ENCODE data around the gene PCDHGA10. TPM values are rescaled to one million over a fixed set of nuclear protein-coding genes. Genes with fewer than 3 reads are reported as not detected.
"Not testable (repeated sequence)": the region's sequence is repeated elsewhere in the genome, so short reads cannot be mapped to it uniquely, and the experiment has no call there.

PCDHGA10 gene
- total and polyA plus RNA-seq, 4 donors = 0.61 to 11.4 (median 3.6) TPM

DNA sequence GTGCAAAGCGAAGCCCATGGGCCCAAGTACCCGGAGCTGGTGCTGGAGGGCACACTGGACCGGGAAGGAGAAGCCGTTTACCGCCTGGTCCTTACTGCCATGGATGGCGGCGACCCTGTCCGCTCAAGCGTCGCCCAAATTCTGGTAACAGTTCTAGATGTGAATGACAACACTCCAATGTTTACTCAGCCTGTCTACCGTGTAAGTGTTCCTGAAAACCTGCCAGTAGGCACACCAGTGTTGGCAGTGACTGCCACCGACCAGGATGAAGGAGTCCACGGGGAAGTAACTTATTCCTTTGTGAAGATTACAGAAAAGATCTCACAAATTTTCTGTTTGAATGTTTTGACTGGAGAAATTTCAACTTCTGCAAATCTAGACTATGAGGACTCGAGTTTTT is 38.2 kb upstream of the PCDHGA10 start:
- no peaks in the 10 kb centered on the region for H3K36me3 ChIP-seq (ENCODE audit: control insufficient read depth in 1 of 2, insufficient read depth in 2 of 2, low read length in 1 of 2)
- ATAC-seq (ENCODE audit: low FRiP score) (no peak), DNase-seq (no peak)
- no peak overlapping the region for H3K27ac ChIP-seq (ENCODE audit: low read depth in 1 of 2, low read length in 2 of 2)
- intact Hi-C loops (cut with DNase I) = loop anchor here in 1 of 2 donors (5.0 kb wide), 1 partner anchor 48 kb away; the partner anchor contains the start of gene PCDHGA11
- peaks cover 45% of the 10 kb centered on the region for H3K9me3 ChIP-seq (ENCODE audit: control insufficient read depth, low read length)
- no peak overlapping the region for H3K4me3 ChIP-seq (ENCODE audit: low read length in 2 of 2)
- no peaks in the 10 kb centered on the region for H3K27me3 ChIP-seq (ENCODE audit: control insufficient read depth in 1 of 2, insufficient read depth in 2 of 2, low read length in 1 of 2)
- WGBS, 2 donors = 48 to 50% methylated on average over 14 of the region's 14 CpGs
- no peaks in the 10 kb centered on the region for H3K4me1 ChIP-seq (ENCODE audit: control insufficient read depth in 1 of 2, insufficient read depth in 2 of 2, low read length in 2 of 2)

DNA sequence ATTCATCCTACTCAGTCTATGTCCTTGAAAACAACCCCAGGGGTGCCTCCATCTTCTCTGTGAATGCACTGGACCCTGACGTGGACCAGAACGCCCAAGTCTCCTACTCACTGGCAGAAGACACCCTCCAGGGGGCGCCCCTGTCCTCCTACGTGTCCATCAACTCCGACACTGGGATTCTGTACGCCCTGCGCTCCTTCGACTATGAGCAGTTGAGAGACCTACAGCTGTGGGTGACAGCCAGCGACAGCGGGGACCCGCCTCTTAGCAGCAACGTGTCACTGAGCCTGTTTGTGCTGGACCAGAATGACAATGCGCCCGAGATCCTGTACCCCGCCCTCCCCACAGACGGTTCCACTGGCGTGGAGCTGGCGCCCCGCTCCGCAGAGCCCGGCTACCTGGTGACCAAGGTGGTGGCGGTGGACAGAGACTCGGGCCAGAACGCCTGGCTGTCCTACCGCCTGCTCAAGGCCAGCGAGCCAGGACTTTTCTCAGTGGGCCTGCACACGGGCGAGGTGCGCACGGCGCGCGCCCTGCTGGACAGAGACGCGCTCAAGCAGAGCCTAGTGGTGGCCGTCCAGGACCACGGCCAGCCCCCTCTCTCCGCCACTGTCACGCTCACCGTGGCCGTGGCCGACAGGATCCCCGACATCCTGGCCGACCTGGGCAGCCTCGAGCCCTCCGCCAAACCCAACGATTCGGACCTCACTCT is 37.2 kb upstream of the PCDHGA10 start:
- H3K4me1 ChIP-seq (ENCODE audit: control insufficient read depth in 1 of 2, insufficient read depth in 2 of 2, low read length in 2 of 2); ATAC-seq (ENCODE audit: low FRiP score); intact Hi-C loops (cut with DNase I); H3K27me3 ChIP-seq (ENCODE audit: control insufficient read depth in 1 of 2, insufficient read depth in 2 of 2, low read length in 1 of 2); H3K36me3 ChIP-seq (ENCODE audit: control insufficient read depth in 1 of 2, insufficient read depth in 2 of 2, low read length in 1 of 2); H3K27ac ChIP-seq (ENCODE audit: low read depth in 1 of 2, low read length in 2 of 2); H3K4me3 ChIP-seq (ENCODE audit: low read length in 2 of 2): not testable (repeated sequence)
- H3K9me3 ChIP-seq (ENCODE audit: control insufficient read depth, low read length) = peaks cover 39% of the 10 kb centered on the region
- DNase-seq = peak in 1 of 2 donors; percentile 61
- WGBS, 2 donors = 28 to 46% methylated on average over 28 to 43 of the region's 48 CpGs

DNA sequence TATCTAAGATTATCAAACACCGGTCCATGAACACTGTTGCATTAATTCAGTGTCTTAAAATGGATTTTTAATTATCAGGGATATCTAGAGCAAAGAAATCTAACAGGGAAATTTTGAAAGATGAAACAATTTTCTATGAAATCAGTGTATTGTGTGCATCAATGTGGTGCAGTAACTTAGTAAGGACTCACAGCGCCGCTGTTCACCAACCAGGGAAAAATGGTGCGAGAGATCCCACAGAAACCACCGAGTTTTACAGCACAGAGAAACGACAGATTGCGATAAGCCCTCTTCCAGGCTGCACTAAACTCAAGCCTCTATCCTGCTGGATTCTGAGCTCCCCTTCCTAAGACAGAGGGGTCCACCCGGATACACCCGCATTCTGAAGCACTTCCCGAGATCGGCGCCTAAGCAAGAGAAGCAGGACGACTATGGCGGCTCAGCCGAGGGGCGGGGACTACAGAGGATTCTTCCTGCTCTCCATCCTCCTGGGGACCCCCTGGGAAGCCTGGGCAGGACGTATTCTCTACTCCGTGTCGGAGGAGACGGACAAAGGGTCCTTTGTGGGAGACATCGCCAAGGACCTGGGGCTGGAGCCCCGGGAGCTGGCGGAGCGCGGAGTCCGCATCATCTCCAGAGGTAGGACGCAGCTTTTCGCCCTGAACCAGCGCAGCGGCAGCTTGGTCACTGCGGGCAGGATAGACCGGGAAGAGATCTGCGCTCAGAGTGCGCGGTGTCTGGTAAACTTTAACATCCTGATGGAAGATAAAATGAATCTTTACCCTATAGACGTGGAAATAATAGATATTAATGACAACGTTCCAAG is 30.1 kb upstream of the PCDHGA10 start, which contains the start of gene PCDHGA7:
PCDHGA7 (plus strand) TSS at position 274 of the 826 bp plus-strand sequence; CDS start at position 432, 158 bp downstream.
- no peaks in the 10 kb centered on the region for H3K27me3 ChIP-seq (ENCODE audit: control insufficient read depth in 1 of 2, insufficient read depth in 2 of 2, low read length in 1 of 2)
- no peaks in the 10 kb centered on the region for H3K4me1 ChIP-seq (ENCODE audit: control insufficient read depth in 1 of 2, insufficient read depth in 2 of 2, low read length in 2 of 2)
- H3K27ac ChIP-seq (ENCODE audit: low read depth in 1 of 2, low read length in 2 of 2) = no peak within 1 kb of the TSS
- 13 to 14% methylated on average over 37 of the region's 37 CpGs for WGBS, 2 donors
- H3K9me3 ChIP-seq (ENCODE audit: control insufficient read depth, low read length) = peaks cover 20% of the 10 kb centered on the region
- intact Hi-C loops (cut with DNase I) = no loop called here
- no peak within 1 kb of the TSS for H3K4me3 ChIP-seq (ENCODE audit: low read length in 2 of 2)
- H3K36me3 ChIP-seq (ENCODE audit: control insufficient read depth in 1 of 2, insufficient read depth in 2 of 2, low read length in 1 of 2) = no peaks in the 10 kb centered on the region
- ATAC-seq (ENCODE audit: low FRiP score) (no peak), DNase-seq (peak in 1 of 2 donors; percentile 58)

DNA sequence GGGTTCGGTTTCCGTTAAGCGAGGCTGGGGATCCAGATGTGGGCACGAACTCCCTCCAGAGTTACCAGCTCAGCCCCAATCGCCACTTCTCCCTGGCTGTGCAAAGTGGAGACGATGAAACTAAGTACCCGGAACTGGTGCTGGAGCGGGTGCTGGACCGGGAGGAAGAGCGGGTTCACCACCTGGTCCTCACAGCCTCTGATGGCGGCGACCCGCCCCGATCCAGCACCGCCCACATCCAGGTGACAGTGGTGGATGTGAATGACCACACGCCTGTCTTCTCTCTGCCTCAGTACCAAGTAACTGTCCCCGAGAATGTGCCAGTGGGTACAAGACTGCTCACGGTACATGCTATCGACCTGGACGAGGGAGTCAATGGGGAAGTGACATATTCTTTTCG is 29.4 kb upstream of the PCDHGA10 start:
- intact Hi-C loops (cut with DNase I) = no loop called here
- peaks cover 20% of the 10 kb centered on the region for H3K9me3 ChIP-seq (ENCODE audit: control insufficient read depth, low read length)
- H3K27me3 ChIP-seq (ENCODE audit: control insufficient read depth in 1 of 2, insufficient read depth in 2 of 2, low read length in 1 of 2) = no peaks in the 10 kb centered on the region
- ATAC-seq (ENCODE audit: low FRiP score) (no peak), DNase-seq (peak in 1 of 2 donors; percentile 43)
- no peak overlapping the region for H3K4me3 ChIP-seq (ENCODE audit: low read length in 2 of 2)
- H3K4me1 ChIP-seq (ENCODE audit: control insufficient read depth in 1 of 2, insufficient read depth in 2 of 2, low read length in 2 of 2) = no peaks in the 10 kb centered on the region
- no peaks in the 10 kb centered on the region for H3K36me3 ChIP-seq (ENCODE audit: control insufficient read depth in 1 of 2, insufficient read depth in 2 of 2, low read length in 1 of 2)
- no peak overlapping the region for H3K27ac ChIP-seq (ENCODE audit: low read depth in 1 of 2, low read length in 2 of 2)
- WGBS, 2 donors = 27 to 37% methylated on average over 21 of the region's 21 CpGs

DNA sequence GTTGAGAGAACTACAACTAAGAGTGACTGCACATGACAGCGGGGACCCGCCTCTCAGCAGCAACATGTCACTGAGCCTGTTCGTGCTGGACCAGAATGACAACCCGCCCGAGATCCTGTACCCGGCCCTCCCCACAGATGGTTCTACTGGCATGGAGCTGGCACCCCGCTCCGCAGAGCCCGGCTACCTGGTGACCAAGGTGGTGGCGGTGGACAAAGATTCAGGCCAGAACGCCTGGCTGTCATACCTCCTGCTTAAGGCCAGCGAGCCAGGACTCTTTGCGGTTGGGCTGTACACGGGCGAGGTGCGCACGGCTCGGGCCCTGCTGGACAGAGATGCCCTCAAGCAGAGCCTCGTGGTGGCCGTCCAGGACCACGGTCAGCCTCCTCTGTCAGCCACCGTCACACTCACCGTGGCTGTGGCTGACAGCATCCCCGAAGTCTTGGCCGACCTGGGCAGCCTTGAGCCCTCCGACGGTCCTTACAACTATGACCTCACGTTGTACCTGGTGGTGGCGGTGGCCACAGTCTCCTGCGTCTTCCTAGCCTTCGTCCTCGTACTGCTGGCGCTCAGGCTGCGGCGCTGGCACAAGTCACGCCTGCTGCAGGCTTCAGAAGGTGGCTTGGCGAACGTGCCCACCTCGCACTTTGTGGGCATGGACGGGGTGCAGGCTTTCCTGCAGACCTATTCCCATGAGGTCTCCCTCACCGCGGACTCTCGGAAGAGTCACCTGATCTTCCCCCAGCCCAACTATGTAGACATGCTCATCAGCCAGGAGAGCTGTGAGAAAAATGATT is 28.1 kb upstream of the PCDHGA10 start:
- Histone ChIP-seq H3K27ac (ENCODE audit: low read depth in 1 of 2, low read length in 2 of 2) (no peak overlapping the region), H3K36me3 (ENCODE audit: control insufficient read depth in 1 of 2, insufficient read depth in 2 of 2, low read length in 1 of 2) (no peaks in the 10 kb centered on the region), H3K4me1 (ENCODE audit: control insufficient read depth in 1 of 2, insufficient read depth in 2 of 2, low read length in 2 of 2) (no peaks in the 10 kb centered on the region), H3K9me3 (ENCODE audit: control insufficient read depth, low read length) (peaks cover 31% of the 10 kb centered on the region), H3K4me3 (ENCODE audit: low read length in 2 of 2) (no peak overlapping the region), H3K27me3 (ENCODE audit: control insufficient read depth in 1 of 2, insufficient read depth in 2 of 2, low read length in 1 of 2) (no peaks in the 10 kb centered on the region)
- intact Hi-C loops (cut with DNase I) = no loop called here
- ATAC-seq (ENCODE audit: low FRiP score) (no peak), DNase-seq (peak in 1 of 2 donors; percentile 56)
- 39 to 43% methylated on average over 43 of the region's 43 CpGs for WGBS, 2 donors

DNA sequence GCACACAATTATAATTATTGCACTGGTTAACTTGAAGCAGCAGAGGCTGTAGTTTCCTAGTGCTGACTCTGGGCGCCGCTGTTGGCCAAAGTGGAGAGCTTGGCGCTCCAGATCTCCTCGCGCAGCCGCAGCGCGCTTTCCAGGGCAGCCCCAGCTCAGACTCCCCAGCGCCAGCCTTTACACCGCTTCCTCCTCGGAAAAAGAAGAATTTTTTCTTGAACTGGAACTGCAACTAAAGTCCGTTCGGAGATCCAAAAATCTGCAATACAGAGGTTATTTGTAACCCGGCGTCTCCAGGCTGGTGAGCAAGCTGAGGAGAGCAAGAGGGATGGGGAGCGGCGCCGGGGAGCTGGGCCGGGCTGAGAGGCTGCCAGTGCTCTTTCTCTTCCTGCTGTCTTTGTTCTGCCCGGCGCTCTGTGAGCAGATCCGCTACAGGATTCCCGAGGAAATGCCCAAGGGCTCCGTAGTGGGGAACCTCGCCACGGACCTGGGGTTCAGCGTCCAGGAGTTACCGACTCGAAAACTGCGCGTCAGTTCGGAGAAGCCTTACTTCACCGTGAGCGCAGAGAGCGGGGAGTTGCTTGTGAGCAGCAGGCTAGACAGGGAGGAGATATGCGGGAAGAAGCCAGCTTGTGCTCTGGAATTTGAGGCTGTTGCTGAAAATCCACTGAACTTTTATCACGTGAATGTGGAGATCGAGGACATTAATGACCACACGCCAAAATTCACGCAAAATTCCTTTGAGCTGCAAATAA is 25.1 kb upstream of the PCDHGA10 start, which contains the start of gene PCDHGB4:
PCDHGB4 (plus strand) TSS at position 142 of the 755 bp plus-strand sequence; CDS start at position 329, 187 bp downstream.
- H3K36me3 ChIP-seq (ENCODE audit: control insufficient read depth in 1 of 2, insufficient read depth in 2 of 2, low read length in 1 of 2); H3K4me1 ChIP-seq (ENCODE audit: control insufficient read depth in 1 of 2, insufficient read depth in 2 of 2, low read length in 2 of 2); intact Hi-C loops (cut with DNase I); H3K27me3 ChIP-seq (ENCODE audit: control insufficient read depth in 1 of 2, insufficient read depth in 2 of 2, low read length in 1 of 2); H3K4me3 ChIP-seq (ENCODE audit: low read length in 2 of 2); ATAC-seq (ENCODE audit: low FRiP score); H3K27ac ChIP-seq (ENCODE audit: low read depth in 1 of 2, low read length in 2 of 2): not testable (repeated sequence)
- DNase-seq = peak in 1 of 2 donors; percentile 74
- peaks cover 36% of the 10 kb centered on the region for H3K9me3 ChIP-seq (ENCODE audit: control insufficient read depth, low read length)
- 7 to 12% methylated on average over 17 to 22 of the region's 40 CpGs for WGBS, 2 donors

DNA sequence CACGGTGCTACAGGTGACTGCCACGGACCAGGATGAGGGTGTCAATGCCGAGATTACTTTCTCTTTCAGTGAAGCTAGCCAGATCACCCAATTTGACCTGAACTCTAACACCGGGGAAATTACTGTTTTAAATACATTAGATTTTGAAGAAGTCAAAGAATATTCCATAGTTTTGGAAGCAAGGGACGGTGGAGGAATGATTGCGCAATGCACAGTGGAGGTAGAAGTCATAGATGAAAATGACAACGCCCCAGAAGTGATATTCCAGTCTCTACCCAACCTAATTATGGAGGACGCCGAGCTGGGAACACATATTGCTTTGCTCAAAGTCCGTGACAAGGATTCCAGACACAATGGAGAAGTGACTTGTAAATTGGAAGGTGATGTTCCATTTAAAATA is 24.1 kb upstream of the PCDHGA10 start:
- H3K27ac ChIP-seq (ENCODE audit: low read depth in 1 of 2, low read length in 2 of 2) = no peak overlapping the region
- no peaks in the 10 kb centered on the region for H3K36me3 ChIP-seq (ENCODE audit: control insufficient read depth in 1 of 2, insufficient read depth in 2 of 2, low read length in 1 of 2)
- intact Hi-C loops (cut with DNase I) = no loop called here
- peaks cover 36% of the 10 kb centered on the region for H3K9me3 ChIP-seq (ENCODE audit: control insufficient read depth, low read length)
- ATAC-seq (ENCODE audit: low FRiP score) (no peak), DNase-seq (no peak)
- no peaks in the 10 kb centered on the region for H3K4me1 ChIP-seq (ENCODE audit: control insufficient read depth in 1 of 2, insufficient read depth in 2 of 2, low read length in 2 of 2)
- 37 to 44% methylated on average over 10 of the region's 10 CpGs for WGBS, 2 donors
- H3K4me3 ChIP-seq (ENCODE audit: low read length in 2 of 2) = no peak overlapping the region
- H3K27me3 ChIP-seq (ENCODE audit: control insufficient read depth in 1 of 2, insufficient read depth in 2 of 2, low read length in 1 of 2) = no peaks in the 10 kb centered on the region
